Hepatocyte (in vitro differentiated cells): ENCODE measurements around the gene TAL2. TPM values are rescaled to one million over a fixed set of nuclear protein-coding genes. Genes with fewer than 3 reads are reported as not detected.
A peak's percentile ranks its signal among the peaks of the same experiment; 100 is the strongest.

Experiments
- DNase-seq: peaks from one replicate; pipeline ENCODE4 v3.0.0-alpha.2; 2016; ENCODE audit warnings: low spot score
- H2AFZ ChIP-seq: fragments of 200-600 bp; sonication (generic); 2 replicates; pipeline ENCODE4 v1.6.0; 2016; ENCODE audit warnings: antibody characterized with exemption, mild to moderate bottlenecking
- H3K27ac ChIP-seq: fragments of 200-600 bp; sonication (generic); 2 replicates; pipeline ENCODE4 v1.5.1; 2016; ENCODE audit warnings: mild to moderate bottlenecking
- H3K27me3 ChIP-seq: fragments of 200-600 bp; sonication (generic); 2 replicates; pipeline ENCODE4 v1.6.1; 2016
- H3K36me3 ChIP-seq: fragments of 200-600 bp; sonication (generic); replicated peaks from 2 replicates; pipeline ENCODE4 v1.5.1; 2016; ENCODE audit warnings: low read depth; ENCODE audit not compliant: insufficient read depth
- H3K4me1 ChIP-seq: fragments of 200-600 bp; sonication (generic); 2 replicates; pipeline ENCODE4 v1.5.1; 2016; ENCODE audit warnings: mild to moderate bottlenecking, moderate library complexity; ENCODE audit not compliant: insufficient read depth
- H3K4me2 ChIP-seq: fragments of 200-600 bp; sonication (generic); 2 replicates; pipeline ENCODE4 v1.6.0; 2016
- H3K4me3 ChIP-seq: fragments of 200-600 bp; sonication (generic); 2 replicates; pipeline ENCODE4 v1.5.1; 2016; ENCODE audit warnings: mild to moderate bottlenecking
- H3K79me2 ChIP-seq: fragments of 200-600 bp; sonication (generic); 2 replicates; pipeline ENCODE4 v1.6.0; 2017; ENCODE audit warnings: mild to moderate bottlenecking
- H3K9me2 ChIP-seq: fragments of 200-600 bp; sonication (generic); replicated peaks from 2 replicates; pipeline ENCODE4 v1.6.0; 2017; ENCODE audit warnings: mild to moderate bottlenecking; ENCODE audit not compliant: insufficient read depth
- H3K9me3 ChIP-seq: fragments of 200-600 bp; sonication (generic); 2 replicates; pipeline ENCODE4 v1.5.1; 2016; ENCODE audit warnings: low read depth, mild to moderate bottlenecking
- H4K20me1 ChIP-seq: fragments of 200-600 bp; sonication (generic); 2 replicates; pipeline ENCODE4 v1.6.0; 2016; ENCODE audit warnings: mild to moderate bottlenecking; ENCODE audit not compliant: insufficient read depth, poor library complexity, severe bottlenecking
- EZH2 ChIP-seq: fragments of 200-600 bp; sonication (generic); IDR thresholded peaks from 2 replicates; pipeline ENCODE4 v1.6.1; 2016; ENCODE audit warnings: antibody characterized with exemption, mild to moderate bottlenecking, borderline replicate concordance
- EZH2phosphoT487 ChIP-seq: fragments of 200-600 bp; sonication (generic); IDR thresholded peaks from one replicate; pipeline ENCODE4 v1.6.1; 2018; ENCODE audit warnings: antibody characterized with exemption, mild to moderate bottlenecking, low read depth, moderate library complexity; ENCODE audit not compliant: unreplicated experiment, severe bottlenecking
- WGBS: methylation state at CpG from one replicate; pipeline ENCODE4 v1.1.6; 2016; ENCODE audit warnings: low lambda C conversion rate; ENCODE audit errors: missing lambda C conversion rate; 5-methylcytosine and 5-hydroxymethylcytosine counted together
- polyA plus RNA-seq: library from polyadenylated mRNA; unstranded; fragments of >200 nt; fragmentation: Nextera tagmentation; extraction: Ambion mirVana; gene quantifications from 2 replicates; pipeline ENCODE4 v1.2.1, GENCODE V29; 2016
- total RNA-seq: library from RNA; depleted of rRNA; stranded (reverse); fragments of >200 nt; gene quantifications from 2 replicates; pipeline ENCODE4 v1.2.3, GENCODE V29; 2014
- TF ChIP-seq, protein P1 (sequence below): fragments of 200-600 bp; sonication (generic); IDR thresholded peaks from 2 replicates; pipeline ENCODE4 v1.5.1; 2016; ENCODE audit warnings: antibody characterized with exemption, mild to moderate bottlenecking; ENCODE audit not compliant: poor library complexity

The TAL2 gene
- total and polyA plus RNA-seq, 2 experiments from 2014 or later, result not detected

DNA sequence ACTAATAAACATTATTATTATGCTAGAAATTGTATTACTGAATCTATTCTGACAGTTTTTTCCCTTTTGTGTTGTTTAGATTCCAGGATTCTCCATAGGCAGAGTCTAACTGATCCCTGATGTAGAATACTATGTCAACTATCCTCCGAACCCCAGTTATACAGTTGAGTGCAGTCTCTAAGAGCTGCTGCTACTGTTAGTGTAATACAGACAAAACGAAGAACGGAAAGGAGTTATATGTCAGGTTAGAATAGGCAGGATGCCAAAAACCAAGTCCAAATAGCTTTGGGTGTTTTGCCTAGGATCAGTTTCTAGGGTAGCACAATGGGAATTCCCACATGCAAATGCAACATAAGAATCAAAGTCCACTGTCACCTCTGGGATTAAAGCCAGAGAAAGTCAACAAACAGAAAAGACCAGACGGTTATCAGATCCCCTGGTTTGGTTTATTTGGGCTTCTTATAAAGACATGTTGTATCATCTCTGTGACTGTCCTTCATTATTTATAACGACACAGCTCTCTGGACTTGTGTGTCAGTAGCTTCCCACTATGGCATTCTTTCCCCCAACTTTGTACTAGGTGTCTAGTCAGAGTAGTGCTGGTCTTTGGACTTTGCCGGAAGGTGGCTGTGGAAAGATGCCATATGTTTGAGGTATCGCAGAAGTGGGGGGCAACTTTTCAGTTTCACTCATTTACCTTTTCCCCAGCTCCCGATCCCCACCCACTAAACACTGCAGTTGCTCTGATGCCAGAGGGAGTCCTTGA is 17.2 kb downstream of the TAL2 start:
- no peak for DNase-seq
- H3K4me2 ChIP-seq, result no peak overlapping the region
- no peaks in the 10 kb centered on the region for H3K9me3 ChIP-seq
- H3K9me2 ChIP-seq, result no peaks in the 10 kb centered on the region
- no peaks in the 10 kb centered on the region for H4K20me1 ChIP-seq
- H3K79me2 ChIP-seq, result no peaks in the 10 kb centered on the region
- 63% methylated on average over 8 of the region's 8 CpGs for WGBS
- TF ChIP-seq EZH2phosphoT487 (no peak), EZH2 (no peak)
- TF ChIP-seq, protein P1, sequence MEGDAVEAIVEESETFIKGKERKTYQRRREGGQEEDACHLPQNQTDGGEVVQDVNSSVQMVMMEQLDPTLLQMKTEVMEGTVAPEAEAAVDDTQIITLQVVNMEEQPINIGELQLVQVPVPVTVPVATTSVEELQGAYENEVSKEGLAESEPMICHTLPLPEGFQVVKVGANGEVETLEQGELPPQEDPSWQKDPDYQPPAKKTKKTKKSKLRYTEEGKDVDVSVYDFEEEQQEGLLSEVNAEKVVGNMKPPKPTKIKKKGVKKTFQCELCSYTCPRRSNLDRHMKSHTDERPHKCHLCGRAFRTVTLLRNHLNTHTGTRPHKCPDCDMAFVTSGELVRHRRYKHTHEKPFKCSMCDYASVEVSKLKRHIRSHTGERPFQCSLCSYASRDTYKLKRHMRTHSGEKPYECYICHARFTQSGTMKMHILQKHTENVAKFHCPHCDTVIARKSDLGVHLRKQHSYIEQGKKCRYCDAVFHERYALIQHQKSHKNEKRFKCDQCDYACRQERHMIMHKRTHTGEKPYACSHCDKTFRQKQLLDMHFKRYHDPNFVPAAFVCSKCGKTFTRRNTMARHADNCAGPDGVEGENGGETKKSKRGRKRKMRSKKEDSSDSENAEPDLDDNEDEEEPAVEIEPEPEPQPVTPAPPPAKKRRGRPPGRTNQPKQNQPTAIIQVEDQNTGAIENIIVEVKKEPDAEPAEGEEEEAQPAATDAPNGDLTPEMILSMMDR, result no peak
- no peaks in the 10 kb centered on the region for H3K27me3 ChIP-seq
- H3K27ac ChIP-seq, result no peak overlapping the region
- H3K4me3 ChIP-seq, result no peak overlapping the region
- no peaks in the 10 kb centered on the region for H3K4me1 ChIP-seq
- H2AFZ ChIP-seq, result no peak overlapping the region
- no peaks in the 10 kb centered on the region for H3K36me3 ChIP-seq

DNA sequence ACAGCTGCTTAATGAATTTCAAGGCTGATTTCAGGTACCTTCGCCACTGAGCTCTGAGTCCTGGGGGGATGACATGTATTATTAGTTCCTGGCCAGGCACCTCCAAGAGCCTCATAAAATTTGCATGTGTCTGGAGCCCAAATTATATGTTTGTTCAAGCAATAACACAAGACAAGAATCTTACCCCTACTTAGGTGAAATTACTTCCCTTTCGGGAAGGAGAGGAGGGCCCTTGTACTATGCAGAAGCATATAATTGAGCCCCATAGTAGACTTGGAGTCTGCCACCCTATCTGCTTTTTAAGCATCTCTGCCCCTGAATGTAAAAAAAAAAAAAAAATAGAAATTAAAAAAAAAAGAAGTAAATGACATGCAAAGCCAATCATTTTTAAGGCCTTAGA is 19.1 kb downstream of the TAL2 start:
- no peaks in the 10 kb centered on the region for H3K4me1 ChIP-seq
- H3K27me3 ChIP-seq, result no peaks in the 10 kb centered on the region
- H3K4me2 ChIP-seq, result no peak overlapping the region
- H4K20me1 ChIP-seq, result no peaks in the 10 kb centered on the region
- no peak overlapping the region for H2AFZ ChIP-seq
- TF ChIP-seq, protein P1, result no peak
- TF ChIP-seq EZH2 (no peak), EZH2phosphoT487 (no peak)
- 77% methylated on average over 2 of the region's 2 CpGs for WGBS
- no peaks in the 10 kb centered on the region for H3K36me3 ChIP-seq
- no peaks in the 10 kb centered on the region for H3K9me2 ChIP-seq
- H3K9me3 ChIP-seq, result no peaks in the 10 kb centered on the region
- no peaks in the 10 kb centered on the region for H3K79me2 ChIP-seq
- H3K4me3 ChIP-seq, result no peak overlapping the region
- DNase-seq, result no peak
- H3K27ac ChIP-seq, result no peak overlapping the region

GRCh38 chr9:105681724-105682123 is 19.5 kb downstream of the TAL2 start:
- Histone ChIP-seq H4K20me1 (no peaks in the 10 kb centered on the region), H3K4me3 (no peak overlapping the region), H3K27ac (no peak overlapping the region), H3K9me3 (no peaks in the 10 kb centered on the region), H3K79me2 (no peaks in the 10 kb centered on the region), H3K27me3 (no peaks in the 10 kb centered on the region), H3K4me2 (no peak overlapping the region), H3K4me1 (no peaks in the 10 kb centered on the region), H2AFZ (no peak overlapping the region), H3K9me2 (no peaks in the 10 kb centered on the region), H3K36me3 (no peaks in the 10 kb centered on the region)
- no peak for TF ChIP-seq EZH2
- TF ChIP-seq EZH2phosphoT487, result no peak
- TF ChIP-seq, protein P1, result no peak
- DNase-seq, result peak; percentile 9
- WGBS, result 80% methylated on average over 1 of the region's 1 CpG
